GM11168 (cell line): Measurements from ENCODE around the gene TNFRSF9.
"Not testable (repeated sequence)": the region's sequence is repeated elsewhere in the genome, so short reads cannot be mapped to it uniquely, and the experiment has no call there.

Source experiments
- in situ Hi-C: fragments of 300-500 bp; cut with MboI; formaldehyde crosslinking; loops from one replicate; pipeline ENCODE4 v1.12.0; 2022; ENCODE audit warnings: low sequenced_read_pairs; ENCODE audit not compliant: unreplicated experiment

TNFRSF9 gene

GRCh38 chr1:7961216-7962013, 20.8 kb upstream of the TNFRSF9 start, which contains the start of gene PARK7:
Gene PARK7 (plus strand): TSS chr1:7961711. CDS start chr1:7962786, 1,075 bp downstream.
- in situ Hi-C loops: no loop called here

GRCh38 chr1:7960867-7961215, 20.2 kb upstream of the TNFRSF9 start:
- in situ Hi-C loops: no loop called here

- in situ Hi-C loops: no loop called here
These were observed 19.5 kb upstream of the TNFRSF9 start for GRCh38 chr1:7960165-7960564.

- in situ Hi-C loops: no loop called here
These were observed 15.8 kb upstream of the TNFRSF9 start for GRCh38 chr1:7956218-7957032.

DNA sequence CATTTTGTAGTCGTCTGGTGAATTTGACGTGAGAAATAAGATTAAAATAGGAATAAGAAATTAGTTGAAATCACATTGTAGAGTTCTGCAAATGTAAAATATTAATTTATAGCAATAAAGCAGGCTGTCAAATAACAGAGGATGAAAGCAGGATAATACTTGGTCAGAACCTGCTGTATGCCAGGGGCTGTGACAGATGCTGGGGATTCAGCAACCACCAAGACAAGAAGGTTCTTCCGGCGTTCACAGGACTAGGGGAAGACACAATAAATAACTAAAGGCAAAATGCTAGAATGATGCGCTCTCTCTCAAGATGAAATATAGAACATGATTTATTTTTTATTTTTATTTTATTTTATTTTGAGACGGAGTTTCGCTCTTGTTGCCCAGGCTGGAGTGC, 14.0 kb upstream of the TNFRSF9 start:
- in situ Hi-C loops: no loop called here

GRCh38 chr1:7953850-7954609, 13.4 kb upstream of the TNFRSF9 start:
- in situ Hi-C loops: no loop called here

GRCh38 chr1:7952791-7953190, 12.2 kb upstream of the TNFRSF9 start:
- in situ Hi-C loops: not testable (repeated sequence)

GRCh38 chr1:7948960-7949359, 8.3 kb upstream of the TNFRSF9 start:
- in situ Hi-C loops: no loop called here

DNA sequence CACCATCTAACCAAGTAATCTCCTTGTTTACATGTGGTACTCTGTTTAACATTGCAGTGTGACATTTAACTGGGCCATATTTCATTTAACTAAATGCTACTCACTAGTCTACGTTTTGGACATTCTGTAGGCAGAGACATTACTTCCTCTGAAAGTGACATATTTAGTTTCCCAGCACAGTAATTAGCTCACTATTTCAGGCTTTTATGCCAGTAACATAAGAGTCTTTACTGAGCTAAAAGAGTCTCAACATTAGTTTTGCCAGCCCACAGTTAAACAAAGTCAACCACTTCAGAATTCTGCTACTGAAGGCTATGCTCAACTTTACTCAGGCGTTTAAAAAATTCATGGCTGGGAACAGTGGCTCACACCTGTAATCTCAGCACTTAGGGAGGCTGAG, 2.6 kb upstream of the TNFRSF9 start:
- in situ Hi-C loops: no loop called here

DNA sequence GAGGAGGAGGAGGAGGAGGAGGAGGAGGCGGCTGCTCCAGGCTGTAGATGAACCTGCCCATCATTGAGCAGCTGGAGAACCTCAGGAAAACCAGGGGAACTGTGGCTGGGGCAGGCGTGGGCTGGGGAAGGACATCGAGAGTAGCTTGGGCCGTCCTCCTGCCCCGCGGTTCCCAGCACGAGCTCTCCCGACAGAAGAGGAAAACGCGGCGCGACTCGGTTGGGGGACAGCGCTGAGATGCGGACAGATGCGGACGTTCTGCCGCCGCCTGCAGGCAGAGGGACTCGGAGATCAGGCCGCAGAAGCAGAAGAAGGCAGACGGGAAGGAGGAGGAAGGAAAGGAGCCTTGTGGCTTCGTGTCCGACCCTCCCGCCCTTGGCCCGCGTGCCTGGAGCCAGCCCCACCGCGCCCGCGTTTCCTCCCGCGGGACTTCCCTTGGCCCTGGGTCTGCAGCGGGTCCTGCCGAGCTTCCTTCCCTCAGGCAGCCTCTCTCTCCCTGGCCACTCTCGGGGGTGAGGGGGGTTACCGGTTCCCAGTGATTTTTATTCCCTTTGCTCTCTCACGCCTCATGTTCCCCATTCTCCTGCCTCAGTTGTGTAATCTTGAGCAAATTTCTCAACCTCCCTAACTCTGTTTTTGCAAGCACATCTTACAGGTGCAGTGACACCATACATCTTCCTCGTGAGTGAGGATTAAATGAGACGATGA, 1.7 kb upstream of the TNFRSF9 start:
- in situ Hi-C loops: no loop called here

GRCh38 chr1:7941437-7941793, 776 bp upstream of the TNFRSF9 start:
- in situ Hi-C loops: no loop called here

DNA sequence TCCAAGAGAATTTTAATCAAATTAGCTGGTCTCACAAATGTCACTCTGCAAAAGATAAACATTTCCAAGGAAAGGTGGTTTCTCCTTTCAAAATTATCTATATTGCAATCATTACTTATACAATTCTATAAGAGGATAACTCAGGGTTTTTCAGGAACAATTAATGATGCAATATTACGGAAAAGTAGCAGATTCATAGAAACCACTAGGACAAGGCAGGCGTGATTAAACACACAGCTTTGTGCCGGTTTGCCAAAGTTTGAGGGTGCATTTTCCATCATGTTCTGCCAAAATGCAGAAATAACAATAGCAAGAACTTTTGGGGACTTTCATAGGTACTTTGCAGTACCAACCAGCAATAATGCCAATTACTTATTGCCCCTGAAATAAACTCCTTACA, 605 bp downstream of the TNFRSF9 start:
- in situ Hi-C loops: no loop called here

DNA sequence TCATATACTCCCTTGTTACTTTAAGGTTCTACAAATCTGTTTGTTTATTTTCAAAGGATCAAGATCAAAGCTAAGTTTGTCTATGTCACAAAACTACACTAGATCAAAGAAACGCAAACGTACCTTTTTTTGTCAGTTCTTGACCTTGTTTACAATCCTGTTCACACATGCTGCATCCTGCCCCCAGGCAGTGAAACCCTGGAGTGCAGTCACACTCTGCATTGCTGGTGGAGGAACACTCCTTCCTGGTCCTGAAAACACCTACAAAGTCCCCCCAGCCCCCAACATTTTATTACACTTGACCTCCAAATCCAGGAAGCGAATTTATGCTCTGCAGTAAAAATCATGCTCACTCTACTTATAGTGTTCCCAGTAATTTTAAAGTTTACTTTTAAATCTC, 2.6 kb downstream of the TNFRSF9 start:
- in situ Hi-C loops: no loop called here

- in situ Hi-C loops: no loop called here
These were observed 8.0 kb downstream of the TNFRSF9 start for GRCh38 chr1:7932524-7933138.

DNA sequence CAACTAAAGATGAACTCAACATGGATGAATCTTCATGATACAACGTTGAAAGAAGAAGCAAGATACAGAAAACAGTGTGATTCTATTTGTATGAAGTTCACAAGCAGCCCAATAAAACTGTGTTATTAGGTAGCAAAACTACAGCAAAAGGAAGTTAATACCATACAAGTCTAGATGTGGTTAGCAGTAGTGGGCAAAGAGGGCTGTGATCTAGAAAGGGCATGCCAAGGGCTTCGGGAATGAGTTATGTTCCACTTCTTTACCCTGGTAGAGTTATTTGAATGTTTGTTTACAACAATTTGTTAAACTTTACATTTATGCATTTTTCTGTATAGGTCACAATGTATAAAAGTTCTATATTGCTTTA, 9.2 kb downstream of the TNFRSF9 start:
- in situ Hi-C loops: no loop called here

DNA sequence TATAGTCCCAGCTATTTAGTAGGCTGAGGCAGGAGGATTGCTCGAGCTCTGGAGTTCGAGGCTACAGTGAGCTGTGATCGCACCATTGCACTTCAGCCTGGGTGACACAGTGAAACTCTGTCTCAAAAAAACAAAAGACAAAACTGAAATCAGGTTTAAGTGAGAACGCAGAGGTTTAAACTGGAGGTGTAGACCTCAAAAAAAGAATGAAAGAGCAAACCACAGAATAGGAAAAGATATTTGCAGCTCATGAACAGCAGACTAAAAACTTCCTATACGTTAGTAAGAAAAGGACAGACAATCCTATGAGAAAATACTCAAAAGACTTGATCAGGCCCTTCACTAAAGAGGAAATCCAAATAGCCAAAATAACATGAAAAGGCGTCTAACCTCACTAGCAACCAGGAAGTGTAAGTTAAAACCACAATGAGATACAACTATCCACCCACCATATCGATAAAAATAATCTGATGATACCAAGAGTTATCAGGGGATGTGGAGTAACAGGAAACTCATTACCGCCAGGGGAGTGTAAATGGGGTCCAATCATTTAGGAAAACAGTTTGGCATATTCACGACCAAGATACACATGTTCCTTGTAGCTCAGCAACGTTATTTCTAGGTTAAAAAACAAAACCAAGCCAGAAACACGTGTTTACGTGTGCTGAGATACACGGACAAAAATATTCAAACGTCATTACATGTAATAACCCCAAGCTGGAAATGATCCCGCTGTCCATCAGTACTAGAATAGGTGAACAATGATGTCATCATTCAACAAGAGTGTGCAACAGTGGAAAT, 9.8 kb downstream of the TNFRSF9 start:
- in situ Hi-C loops: no loop called here

- in situ Hi-C loops: no loop called here
These were observed 11.0 kb downstream of the TNFRSF9 start for GRCh38 chr1:7929637-7930036.

DNA sequence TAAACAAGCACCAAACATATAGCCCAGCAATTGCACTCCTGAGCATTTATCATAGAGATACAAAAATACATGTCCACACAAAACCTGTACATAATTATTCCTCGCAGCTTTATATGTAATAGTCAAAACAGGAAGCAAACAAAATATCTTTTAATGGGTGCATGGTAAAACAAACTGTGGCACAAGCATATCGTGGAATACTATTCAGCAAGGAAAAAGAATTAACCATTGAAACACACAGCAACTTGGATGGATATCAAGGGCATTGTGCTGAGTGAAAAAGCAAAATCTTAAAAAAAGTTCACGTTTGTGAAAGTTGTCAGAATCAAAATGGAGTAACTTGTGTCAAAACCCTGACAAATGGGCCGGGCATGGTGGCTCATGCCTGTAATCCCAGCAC, 12.4 kb downstream of the TNFRSF9 start:
- in situ Hi-C loops: no loop called here

- in situ Hi-C loops: not testable (repeated sequence)
These were observed 13.6 kb downstream of the TNFRSF9 start for GRCh38 chr1:7927061-7927460.
